Ovary (tissue), 9 donors: ENCODE measurements around the gene TENM4. TPM values are rescaled to one million over a fixed set of nuclear protein-coding genes. Genes with fewer than 3 reads are reported as not detected.

Experiments used
- DNase-seq, 5 donors: peaks; one replicate each; pipeline ENCODE4 v3.0.0-alpha.2; 2019 to 2020
- H3K27ac ChIP-seq, 2 donors: fragments of 200-600 bp; one replicate each; pipeline versions ENCODE4 v1.5.1 to v1.8.0; 2019 to 2022
- H3K27me3 ChIP-seq: fragments of 200-600 bp; one replicate; pipeline ENCODE4 v1.8.0; 2022
- H3K36me3 ChIP-seq: fragments of 200-600 bp; sonication (generic); one replicate; pipeline ENCODE4 v1.5.1; 2019
- H3K4me1 ChIP-seq: one replicate; pipeline ENCODE4 v1.8.1; 2013; ENCODE audit warnings: mild to moderate bottlenecking, moderate library complexity; ENCODE audit not compliant: insufficient read depth
- H3K4me3 ChIP-seq: fragments of 200-600 bp; sonication (generic); one replicate; pipeline ENCODE4 v1.5.1; 2017
- H3K9me3 ChIP-seq, 2 donors: fragments of 200-600 bp in 1 of 2; sonication (generic) in 1 of 2; one replicate each; pipeline versions ENCODE4 v1.5.1 to v1.8.1; 2013 to 2019; ENCODE audit warnings: mild to moderate bottlenecking in 1 of 2, moderate library complexity in 1 of 2
- EP300 ChIP-seq: sonication (generic); formaldehyde crosslinking; IDR thresholded peaks from one replicate; pipeline ENCODE4 v1.6.1; 2017; ENCODE audit warnings: antibody characterized with exemption
- POLR2A ChIP-seq: fragments of 450-650 bp; IDR thresholded peaks from one replicate; pipeline ENCODE4 v1.6.1; 2017; ENCODE audit warnings: antibody characterized with exemption, mild to moderate bottlenecking, moderate library complexity
- WGBS, 3 donors: extraction: QIAGEN DNeasy Blood & Tissue Kit in 1 of 3; methylation state at CpG; one replicate each; pipeline versions ENCODE4 v1.1.5 to v1.1.7; 2013 to 2017; 5-methylcytosine and 5-hydroxymethylcytosine counted together
- intact Hi-C, 4 donors: fragments of 100-400 bp; cut with DNase I; formaldehyde crosslinking; loops; one replicate each; pipeline versions ENCODE4 v1.11.0 to v1.15.1; 2022 to 2023
- polyA plus RNA-seq, 2 donors: library from polyadenylated mRNA; stranded (reverse); fragments of 200-250 nt in 1 of 2; fragments of 350-450 nt in 1 of 2; fragmentation: Illumina TruSeq in 1 of 2; extraction: RNeasy Lipid Tissue Mini Kit (QIAGEN cat#74804) in 1 of 2; gene quantifications; one replicate each; pipeline ENCODE4 v1.2.3, GENCODE V29; 2013 to 2014
- total RNA-seq, 7 donors: library from RNA; depleted of rRNA in 2 of 7; stranded (reverse); fragments of >200 nt in 2 of 7; fragmentation: NEBNext Ultra II Directional in 3 of 7; extraction: Animal tissue kit (Norgen Biotek cat#: 25700) in 3 of 7; gene quantifications; one replicate each; pipeline versions ENCODE4 v1.1.0 to v1.2.4, GENCODE V29; 2016 to 2023
- TF ChIP-seq, protein P1 (sequence below), 3 donors: fragments of 450-650 bp in 2 of 3; fragments of 200-600 bp in 1 of 3; IDR thresholded peaks; one replicate each; pipeline versions ENCODE4 v1.5.1 to v1.8.0; 2016 to 2022; ENCODE audit warnings: antibody characterized with exemption in 3 of 3, mild to moderate bottlenecking in 1 of 3
- donor health status: DM: no; HTN: no; CAD: no; lungs with moderate emphysema.
- donor health status: DM: no; HTN: no; CAD: no.
- donor health status: Bipolar disorder and iron deficiency.
- donor health status: DM: yes; HTN: yes; CAD: no.
- donor health status: DM: no; HTN: no; CAD: no.
- donor health status: DM: yes; HTN: yes; CAD: no.

TENM4 gene
- total and polyA plus RNA-seq, 9 donors, result 11.0 to 206 (median 107) TPM

DNA sequence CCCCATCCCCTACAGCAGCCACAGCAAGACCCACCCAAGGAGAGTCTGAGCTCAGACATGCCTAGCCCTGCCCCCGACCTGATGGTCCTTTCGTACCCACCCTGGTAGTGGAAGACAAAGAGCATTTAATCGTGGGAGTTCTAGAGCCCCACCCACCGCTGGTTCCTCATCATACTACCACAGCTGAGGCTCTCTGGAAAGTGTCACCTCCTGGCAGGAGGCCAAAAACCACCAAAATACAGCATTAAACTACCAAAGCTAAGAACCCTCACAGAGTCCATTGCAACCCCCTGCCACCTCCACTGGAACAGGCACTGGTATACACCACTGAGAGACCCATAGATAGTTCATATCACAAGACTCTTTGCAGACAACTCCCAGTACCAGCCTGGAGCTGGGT is 311.1 kb downstream of the TENM4 start:
- peaks cover 1% of the 10 kb centered on the region for H3K4me1 ChIP-seq
- no peaks in the 10 kb centered on the region for H3K9me3 ChIP-seq
- no peak for DNase-seq
- no peaks in the 10 kb centered on the region for H3K27me3 ChIP-seq
- H3K27ac ChIP-seq, result no peak overlapping the region
- TF ChIP-seq POLR2A (no peak), EP300 (no peak)
- TF ChIP-seq, protein P1, sequence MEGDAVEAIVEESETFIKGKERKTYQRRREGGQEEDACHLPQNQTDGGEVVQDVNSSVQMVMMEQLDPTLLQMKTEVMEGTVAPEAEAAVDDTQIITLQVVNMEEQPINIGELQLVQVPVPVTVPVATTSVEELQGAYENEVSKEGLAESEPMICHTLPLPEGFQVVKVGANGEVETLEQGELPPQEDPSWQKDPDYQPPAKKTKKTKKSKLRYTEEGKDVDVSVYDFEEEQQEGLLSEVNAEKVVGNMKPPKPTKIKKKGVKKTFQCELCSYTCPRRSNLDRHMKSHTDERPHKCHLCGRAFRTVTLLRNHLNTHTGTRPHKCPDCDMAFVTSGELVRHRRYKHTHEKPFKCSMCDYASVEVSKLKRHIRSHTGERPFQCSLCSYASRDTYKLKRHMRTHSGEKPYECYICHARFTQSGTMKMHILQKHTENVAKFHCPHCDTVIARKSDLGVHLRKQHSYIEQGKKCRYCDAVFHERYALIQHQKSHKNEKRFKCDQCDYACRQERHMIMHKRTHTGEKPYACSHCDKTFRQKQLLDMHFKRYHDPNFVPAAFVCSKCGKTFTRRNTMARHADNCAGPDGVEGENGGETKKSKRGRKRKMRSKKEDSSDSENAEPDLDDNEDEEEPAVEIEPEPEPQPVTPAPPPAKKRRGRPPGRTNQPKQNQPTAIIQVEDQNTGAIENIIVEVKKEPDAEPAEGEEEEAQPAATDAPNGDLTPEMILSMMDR (IDR thresholded peaks at IDR 0.05), result no peak
- no peak overlapping the region for H3K4me3 ChIP-seq
- intact Hi-C loops, result no loop called here
- H3K36me3 ChIP-seq, result no peaks in the 10 kb centered on the region
- WGBS, 3 donors, result 86 to 95% (median 94%) methylated on average over 4 of the region's 4 CpGs

DNA sequence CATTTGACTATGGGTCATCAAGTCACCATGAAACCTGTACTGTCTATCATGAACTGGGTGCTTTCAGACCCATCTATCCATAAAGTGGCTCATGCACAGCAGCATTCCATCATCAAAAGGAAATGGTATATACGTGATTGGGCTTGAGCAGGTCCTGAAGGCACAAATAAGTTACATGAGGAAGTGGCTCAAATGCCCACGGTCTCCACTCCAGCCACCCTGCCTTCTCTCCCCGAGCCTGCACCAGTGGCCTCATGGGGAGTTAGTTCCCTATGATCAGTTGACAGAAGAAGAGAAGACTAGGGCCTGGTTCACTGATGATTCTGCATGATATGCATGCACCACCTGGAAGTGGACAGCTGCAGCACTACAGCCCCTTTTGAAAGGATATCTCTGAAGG is 312.5 kb downstream of the TENM4 start:
- no peak overlapping the region for H3K4me3 ChIP-seq
- 91 to 93% (median 93%) methylated on average over 3 of the region's 3 CpGs for WGBS, 3 donors
- H3K27me3 ChIP-seq, result no peaks in the 10 kb centered on the region
- DNase-seq, result no peak
- H3K4me1 ChIP-seq, result peaks cover 1% of the 10 kb centered on the region
- H3K36me3 ChIP-seq, result no peaks in the 10 kb centered on the region
- H3K27ac ChIP-seq, result no peak overlapping the region
- TF ChIP-seq EP300 (no peak), POLR2A (no peak)
- TF ChIP-seq, protein P1 (IDR thresholded peaks at IDR 0.05), result no peak
- H3K9me3 ChIP-seq, result no peaks in the 10 kb centered on the region
- intact Hi-C loops, result no loop called here

DNA sequence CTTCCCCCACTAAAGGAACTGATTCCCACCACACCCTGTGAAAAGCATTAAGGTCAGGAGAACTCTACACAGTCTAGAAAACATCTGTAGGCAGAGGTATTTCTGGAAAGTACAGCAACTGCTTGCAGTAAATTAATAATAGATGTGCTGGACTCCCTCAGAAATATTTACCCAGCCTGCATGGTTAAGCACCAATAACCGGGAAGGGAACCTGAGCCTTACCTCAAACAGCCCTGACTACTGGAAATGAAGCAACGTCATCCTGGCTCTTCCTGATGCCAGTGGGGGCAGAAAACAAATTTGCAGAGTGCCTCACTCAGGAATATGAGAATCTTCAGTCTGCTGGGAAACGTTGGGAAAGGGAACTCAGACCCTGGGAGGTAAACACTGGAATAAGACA is 318.1 kb downstream of the TENM4 start:
- H3K27ac ChIP-seq, result no peak overlapping the region
- TF ChIP-seq EP300, result no peak
- TF ChIP-seq, protein P1 (IDR thresholded peaks at IDR 0.05), result no peak
- TF ChIP-seq POLR2A, result no peak
- H3K4me3 ChIP-seq, result no peak overlapping the region
- 81 to 86% (median 81%) methylated on average over 3 of the region's 3 CpGs for WGBS, 3 donors
- no peaks in the 10 kb centered on the region for H3K9me3 ChIP-seq
- no peak for DNase-seq
- no peaks in the 10 kb centered on the region for H3K27me3 ChIP-seq
- peaks cover 3% of the 10 kb centered on the region for H3K4me1 ChIP-seq
- intact Hi-C loops, result no loop called here
- no peaks in the 10 kb centered on the region for H3K36me3 ChIP-seq

DNA sequence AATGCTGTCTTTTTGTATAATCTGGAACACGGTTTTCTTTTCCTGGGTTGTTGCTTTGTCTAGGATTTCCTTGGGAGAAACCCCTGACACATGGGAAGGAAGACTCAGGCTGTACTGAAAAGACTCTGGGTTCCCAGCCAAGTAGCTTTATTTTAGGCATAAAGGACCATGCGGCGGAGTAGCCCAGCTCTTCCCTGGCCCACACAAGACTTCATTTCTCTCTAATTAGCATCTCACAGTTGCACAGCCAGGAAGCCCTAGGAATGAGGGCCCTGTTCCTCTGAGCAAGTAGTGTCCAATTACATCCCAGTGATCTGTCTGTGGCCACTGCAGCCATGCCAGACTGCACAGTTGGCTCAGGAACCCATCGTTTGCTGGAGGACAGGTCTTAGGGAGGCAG is 319.5 kb downstream of the TENM4 start:
- Histone ChIP-seq H3K27ac (no peak overlapping the region), H3K36me3 (no peaks in the 10 kb centered on the region), H3K4me3 (no peak overlapping the region), H3K9me3 (no peaks in the 10 kb centered on the region), H3K4me1 (peaks cover 3% of the 10 kb centered on the region), H3K27me3 (no peaks in the 10 kb centered on the region)
- TF ChIP-seq EP300, result no peak
- no peak for TF ChIP-seq POLR2A
- TF ChIP-seq, protein P1 (IDR thresholded peaks at IDR 0.05), result no peak
- no peak for DNase-seq
- WGBS, 3 donors, result 13 to 20% (median 18%) methylated on average over 4 of the region's 4 CpGs
- intact Hi-C loops, result no loop called here
